SK-N-SH treated with all-trans-retinoic acid at 6 μM for 48 hours (cell line): ENCODE data around the gene ZBTB7C.

ENCODE experiments used
- ARNTL ChIP-seq: fragments of 450-650 bp; formaldehyde crosslinking; IDR thresholded peaks from 2 replicates; pipeline ENCODE4 v1.5.0; 2020; ENCODE audit warnings: low read depth, mild to moderate bottlenecking, moderate library complexity, borderline replicate concordance
- CREB5 ChIP-seq: fragments of 250-450 bp; sonication (Bioruptor Pico); IDR thresholded peaks from 2 replicates; pipeline ENCODE4 v1.5.1; 2020; ENCODE audit warnings: low read depth, mild to moderate bottlenecking, moderate library complexity
- CSDC2 ChIP-seq: fragments of 250-450 bp; sonication (Bioruptor Pico); IDR thresholded peaks from 2 replicates; pipeline ENCODE4 v1.5.0; 2020; ENCODE audit warnings: mild to moderate bottlenecking, moderate library complexity
- ESRRG ChIP-seq: fragments of 250-450 bp; sonication (Bioruptor Pico); IDR thresholded peaks from 2 replicates; pipeline ENCODE4 v1.6.1; 2021; ENCODE audit warnings: mild to moderate bottlenecking
- ISL1 ChIP-seq: fragments of 250-450 bp; sonication (Bioruptor Pico); IDR thresholded peaks from 2 replicates; pipeline ENCODE4 v2.1.2; 2022; ENCODE audit warnings: mild to moderate bottlenecking, moderate library complexity
- PATZ1 ChIP-seq: fragments of 250-450 bp; sonication (Bioruptor Pico); IDR thresholded peaks from 2 replicates; pipeline ENCODE4 v1.8.0; 2020; ENCODE audit warnings: mild to moderate bottlenecking, moderate library complexity, borderline replicate concordance
- PPARA ChIP-seq: fragments of 250-450 bp; sonication (Bioruptor Pico); IDR thresholded peaks from 2 replicates; pipeline ENCODE4 v1.5.0; 2020; ENCODE audit warnings: mild to moderate bottlenecking, borderline replicate concordance
- RARB ChIP-seq: fragments of 250-450 bp; sonication (Bioruptor Pico); IDR thresholded peaks from 2 replicates; pipeline ENCODE4 v1.8.0; 2021; ENCODE audit warnings: mild to moderate bottlenecking, moderate library complexity
- TOX ChIP-seq: fragments of 250-450 bp; sonication (Bioruptor Pico); IDR thresholded peaks from 2 replicates; pipeline ENCODE4 v1.8.0; 2021; ENCODE audit warnings: mild to moderate bottlenecking, moderate library complexity, borderline replicate concordance
- ZC3H10 ChIP-seq: fragments of 250-450 bp; sonication (Bioruptor Pico); IDR thresholded peaks from 2 replicates; pipeline ENCODE4 v1.5.1; 2021; ENCODE audit warnings: mild to moderate bottlenecking, moderate library complexity
- ZNF565 ChIP-seq: fragments of 450-650 bp; formaldehyde crosslinking; conservative IDR thresholded peaks from 2 replicates; pipeline ENCODE4 v1.5.0; 2020; ENCODE audit warnings: low read depth, mild to moderate bottlenecking, moderate library complexity
- ZNF70 ChIP-seq: fragments of 450-650 bp; formaldehyde crosslinking; IDR thresholded peaks from 2 replicates; pipeline ENCODE4 v1.5.0; 2020; ENCODE audit warnings: mild to moderate bottlenecking, moderate library complexity

GRCh38 chr18:48133671-48134251 lies 275.4 kb downstream of the ZBTB7C start:
- TF ChIP-seq CSDC2 (CRISPR knock-in tag) (no peak), TOX (CRISPR knock-in tag) (no peak), PPARA (CRISPR knock-in tag) (no peak), ZNF70 (CRISPR knock-in tag) (no peak), PATZ1 (CRISPR knock-in tag) (no peak), ARNTL (CRISPR knock-in tag) (no peak), ZC3H10 (CRISPR knock-in tag) (no peak), ZNF565 (CRISPR knock-in tag) (no peak), RARB (CRISPR knock-in tag) (no peak), CREB5 (CRISPR knock-in tag) (no peak), ISL1 (CRISPR knock-in tag) (no peak), ESRRG (no peak)
